ENCODE results near the gene CFI.

Gene CFI

GRCh38 chr4:109801895-109802319, at the start of gene CFI:
TSS of gene CFI (minus strand) at chr4:109801999. CDS start at chr4:109801971, 28 bp downstream.
- no peak for DNase-seq (ENCODE audit: low read depth in 2 of 2)

GRCh38 chr4:109850601-109851000, 48.8 kb upstream of the CFI start:
- DNase-seq (ENCODE audit: low read depth in 2 of 2): no peak

- DNase-seq (ENCODE audit: low read depth in 2 of 2): no peak
Measured at GRCh38 chr4:109848501-109848900, 46.7 kb upstream of the CFI start.

- no peak for DNase-seq (ENCODE audit: low read depth in 2 of 2)
Measured at GRCh38 chr4:109847896-109848442, 46.2 kb upstream of the CFI start, which contains the start of gene LRIT3. TSS of gene LRIT3 (plus strand) at chr4:109848107. CDS start at chr4:109848202, 95 bp downstream.

GRCh38 chr4:109846395-109847098, 44.7 kb upstream of the CFI start:
- no peak for DNase-seq (ENCODE audit: low read depth in 2 of 2)

GRCh38 chr4:109836985-109837384, 35.2 kb upstream of the CFI start:
- DNase-seq (ENCODE audit: low read depth in 2 of 2): no peak

GRCh38 chr4:109833756-109834155, 32.0 kb upstream of the CFI start:
- no peak for DNase-seq (ENCODE audit: low read depth in 2 of 2)

GRCh38 chr4:109827672-109828071, 25.9 kb upstream of the CFI start, which contains the start of gene RRH:
TSS of gene RRH (plus strand) at chr4:109827972. CDS start at chr4:109828028, 56 bp downstream.
- no peak for DNase-seq (ENCODE audit: low read depth in 2 of 2)

- DNase-seq (ENCODE audit: low read depth in 2 of 2): no peak
Measured at GRCh38 chr4:109826719-109827118, 24.9 kb upstream of the CFI start.

GRCh38 chr4:109821185-109821584, 19.4 kb upstream of the CFI start:
- DNase-seq (ENCODE audit: low read depth in 2 of 2): no peak

GRCh38 chr4:109820563-109820962, 18.8 kb upstream of the CFI start:
- DNase-seq (ENCODE audit: low read depth in 2 of 2): no peak

GRCh38 chr4:109818268-109818667, 16.5 kb upstream of the CFI start:
- DNase-seq (ENCODE audit: low read depth in 2 of 2): no peak

- no peak for DNase-seq (ENCODE audit: low read depth in 2 of 2)
Measured at GRCh38 chr4:109816894-109817293, 15.1 kb upstream of the CFI start.

GRCh38 chr4:109816082-109816442, 14.3 kb upstream of the CFI start:
- DNase-seq (ENCODE audit: low read depth in 2 of 2): peak; percentile 36 to 43

- peak; percentile 70 to 77 for DNase-seq (ENCODE audit: low read depth in 2 of 2)
Measured at GRCh38 chr4:109815151-109816081, 13.6 kb upstream of the CFI start, which contains the start of gene GAR1. TSS of gene GAR1 (plus strand) at chr4:109815762. CDS start at chr4:109816165, 403 bp downstream.

- no peak for DNase-seq (ENCODE audit: low read depth in 2 of 2)
Measured at GRCh38 chr4:109811707-109812106, 9.9 kb upstream of the CFI start.

- no peak for DNase-seq (ENCODE audit: low read depth in 2 of 2)
Measured at GRCh38 chr4:109810552-109811387, 9.0 kb upstream of the CFI start.

- DNase-seq (ENCODE audit: low read depth in 2 of 2): no peak
Measured at GRCh38 chr4:109809655-109810054, 7.9 kb upstream of the CFI start.

- no peak for DNase-seq (ENCODE audit: low read depth in 2 of 2)
Measured at GRCh38 chr4:109803924-109804571, 2.2 kb upstream of the CFI start.

GRCh38 chr4:109801099-109801789, 555 bp downstream of the CFI start:
- DNase-seq (ENCODE audit: low read depth in 2 of 2): no peak
